Measurements from ENCODE around the gene NFKB2. TPM values are rescaled to one million over a fixed set of nuclear protein-coding genes. Genes with fewer than 3 reads are reported as not detected.

NFKB2 gene
- total and polyA plus RNA-seq, 4 experiments from 2014 or later, result 6.6 to 147 (median 85.7) TPM

GRCh38 chr10:102414749-102415148, 19.2 kb downstream of the NFKB2 start:
- no peak overlapping the region for H3K4me3 Mint-ChIP-seq
- CTCF ChIA-PET (ENCODE audit: partially characterized antibody), result interaction anchor here (1.4 kb wide), 2 partner anchors 14 to 16 kb away, joined by 4 to 5 read pairs; no protein-coding TSS in a partner anchor
- H3K9me3 ChIP-seq (ENCODE audit: control insufficient read depth in 1 of 2, low read length in 2 of 2), result no peaks in the 10 kb centered on the region
- POLR2A ChIA-PET (ENCODE audit: partially characterized antibody), result interaction anchor here (1.0 to 1.4 kb wide), 3 partner anchors 10 to 20 kb away, joined by 3 read pairs; partner anchors contain the start of gene CUEDC2
- H3K4me1 ChIP-seq (ENCODE audit: insufficient read depth, low read length), result peaks cover 27% of the 10 kb centered on the region
- H3K27me3 ChIP-seq (ENCODE audit: insufficient read depth, low read length), result peaks cover 19% of the 10 kb centered on the region
- H3K36me3 Mint-ChIP-seq, result peaks cover 0 to under 1% of the 10 kb centered on the region in 2 donors
- H3K27ac Mint-ChIP-seq, result peak overlapping the region in 2 of 7 donors; percentile 19 to 20
- H3K36me3 ChIP-seq (ENCODE audit: insufficient read depth, low read length), result no peaks in the 10 kb centered on the region
- H3K27ac ChIP-seq (ENCODE audit: low read depth, low read length), result no peak overlapping the region
- DNase-seq, result peak in 1 of 5 donors; percentile 36
- H3K9me3 Mint-ChIP-seq, result peaks cover 0 to 3% (median 0%) of the 10 kb centered on the region in 8 donors
- no peak overlapping the region for H3K4me3 ChIP-seq (ENCODE audit: low read length in 2 of 2)
- H3K4me1 Mint-ChIP-seq, result peaks cover 10 to 41% (median 21%) of the 10 kb centered on the region in 4 donors
- peaks cover 24 to 46% of the 10 kb centered on the region in 2 donors for H3K27me3 Mint-ChIP-seq
- intact Hi-C loops (cut with micrococcal nuclease), result no loop called here

GRCh38 chr10:102416283-102416682, 20.8 kb downstream of the NFKB2 start:
- CTCF ChIA-PET (ENCODE audit: partially characterized antibody), result interaction anchor here (0.8 to 1.4 kb wide), 2 partner anchors 16 to 17 kb away, joined by 4 read pairs; no protein-coding TSS in a partner anchor
- no peaks in the 10 kb centered on the region for H3K36me3 ChIP-seq (ENCODE audit: insufficient read depth, low read length)
- Mint-ChIP-seq H3K9me3 (peaks cover 0 to 6% (median 0%) of the 10 kb centered on the region in 8 donors), H3K27me3 (peaks cover 16 to 36% of the 10 kb centered on the region in 2 donors), H3K4me3 (no peak overlapping the region), H3K27ac (peak overlapping the region in 1 of 7 donors; percentile 61), H3K4me1 (peaks cover 12 to 45% (median 23%) of the 10 kb centered on the region in 4 donors), H3K36me3 (peaks cover 0 to 8% of the 10 kb centered on the region in 2 donors)
- no peaks in the 10 kb centered on the region for H3K9me3 ChIP-seq (ENCODE audit: control insufficient read depth in 1 of 2, low read length in 2 of 2)
- H3K4me3 ChIP-seq (ENCODE audit: low read length in 2 of 2), result no peak overlapping the region
- POLR2A ChIA-PET (ENCODE audit: partially characterized antibody), result interaction anchor here (1.4 kb wide), 1 partner anchor 16 kb away, joined by 3 read pairs; the partner anchor contains the start of gene CUEDC2
- H3K27ac ChIP-seq (ENCODE audit: low read depth, low read length), result no peak overlapping the region
- H3K4me1 ChIP-seq (ENCODE audit: insufficient read depth, low read length), result peaks cover 25% of the 10 kb centered on the region
- H3K27me3 ChIP-seq (ENCODE audit: insufficient read depth, low read length), result peaks cover 13% of the 10 kb centered on the region
- DNase-seq, result peak in 1 of 5 donors; percentile 38
- intact Hi-C loops (cut with micrococcal nuclease), result no loop called here

GRCh38 chr10:102416695-102417094, 21.2 kb downstream of the NFKB2 start:
- intact Hi-C loops (cut with micrococcal nuclease), result no loop called here
- H3K9me3 Mint-ChIP-seq, result peaks cover 0 to 6% (median 0%) of the 10 kb centered on the region in 8 donors
- H3K4me1 ChIP-seq (ENCODE audit: insufficient read depth, low read length), result peaks cover 25% of the 10 kb centered on the region
- POLR2A ChIA-PET (ENCODE audit: partially characterized antibody), result no interaction called here
- CTCF ChIA-PET (ENCODE audit: partially characterized antibody), result interaction anchor here (0.8 kb wide), 1 partner anchor 16 kb away, joined by 4 read pairs; no protein-coding TSS in a partner anchor
- H3K4me3 ChIP-seq (ENCODE audit: low read length in 2 of 2), result no peak overlapping the region
- DNase-seq, result peak in 1 of 5 donors; percentile 32
- peaks cover 14 to 32% of the 10 kb centered on the region in 2 donors for H3K27me3 Mint-ChIP-seq
- H3K4me1 Mint-ChIP-seq, result peaks cover 12 to 41% (median 21%) of the 10 kb centered on the region in 4 donors
- no peak overlapping the region for H3K27ac Mint-ChIP-seq
- H3K4me3 Mint-ChIP-seq, result no peak overlapping the region
- no peak overlapping the region for H3K27ac ChIP-seq (ENCODE audit: low read depth, low read length)
- no peaks in the 10 kb centered on the region for H3K9me3 ChIP-seq (ENCODE audit: control insufficient read depth in 1 of 2, low read length in 2 of 2)
- peaks cover 13% of the 10 kb centered on the region for H3K27me3 ChIP-seq (ENCODE audit: insufficient read depth, low read length)
- no peaks in the 10 kb centered on the region for H3K36me3 ChIP-seq (ENCODE audit: insufficient read depth, low read length)
- H3K36me3 Mint-ChIP-seq, result peaks cover 0 to 8% of the 10 kb centered on the region in 2 donors

GRCh38 chr10:102418622-102419268, 23.2 kb downstream of the NFKB2 start, which contains the start of gene PSD:
Gene PSD, minus strand, starts transcription at chr10:102418785. Its CDS starts 1,747 bp downstream, at chr10:102417038.
- H3K27ac ChIP-seq (ENCODE audit: low read depth, low read length), result no peak within 1 kb of the TSS
- H3K4me1 ChIP-seq (ENCODE audit: insufficient read depth, low read length), result peaks cover 37% of the 10 kb centered on the region
- peaks cover 13% of the 10 kb centered on the region for H3K27me3 ChIP-seq (ENCODE audit: insufficient read depth, low read length)
- peak within 1 kb of the TSS; percentile 61 to 90 for H3K4me3 ChIP-seq (ENCODE audit: low read length in 2 of 2)
- H3K4me3 Mint-ChIP-seq, result peak within 1 kb of the TSS; percentile 90 to 99 (median 96)
- peaks cover 13 to 29% of the 10 kb centered on the region in 2 donors for H3K27me3 Mint-ChIP-seq
- DNase-seq, result peak in 1 of 5 donors; percentile 24
- intact Hi-C loops (cut with micrococcal nuclease), result no loop called here
- H3K9me3 Mint-ChIP-seq, result peaks cover 0 to 5% (median 0%) of the 10 kb centered on the region in 8 donors
- peaks cover 6% of the 10 kb centered on the region for H3K36me3 ChIP-seq (ENCODE audit: insufficient read depth, low read length)
- POLR2A ChIA-PET (ENCODE audit: partially characterized antibody), result no interaction called here
- CTCF ChIA-PET (ENCODE audit: partially characterized antibody), result no interaction called here
- H3K4me1 Mint-ChIP-seq, result peaks cover 14 to 48% (median 33%) of the 10 kb centered on the region in 4 donors
- peaks cover 0 to 8% of the 10 kb centered on the region in 2 donors for H3K36me3 Mint-ChIP-seq
- peak within 1 kb of the TSS in 3 of 7 donors; percentile 71 to 96 (median 85) for H3K27ac Mint-ChIP-seq
- H3K9me3 ChIP-seq (ENCODE audit: control insufficient read depth in 1 of 2, low read length in 2 of 2), result no peaks in the 10 kb centered on the region

- peak; percentile 53 to 75 (median 70) for DNase-seq
- ChIA-PET POLR2A (ENCODE audit: partially characterized antibody) (interaction anchor here (1.0 to 8.2 kb wide), 14 partner anchors 9 to 281 kb away, joined by 3 to 198 read pairs (median 20); partner anchors contain the start of genes ACTR1A, C10orf95, CUEDC2 and GBF1), CTCF (ENCODE audit: partially characterized antibody) (interaction anchor here (1.1 to 5.6 kb wide), 7 partner anchors 15 to 188 kb away, joined by 3 to 42 read pairs (median 9); partner anchors contain the start of genes ACTR1A and CUEDC2)
- peaks cover 37% of the 10 kb centered on the region for H3K4me1 ChIP-seq (ENCODE audit: insufficient read depth, low read length)
- Mint-ChIP-seq H3K4me3 (peak overlapping the region; percentile 90 to 99 (median 96)), H3K4me1 (peaks cover 14 to 53% (median 33%) of the 10 kb centered on the region in 4 donors), H3K9me3 (peaks cover 0 to 5% (median 0%) of the 10 kb centered on the region in 8 donors), H3K27me3 (peaks cover 13 to 23% of the 10 kb centered on the region in 2 donors), H3K27ac (peak overlapping the region in 4 of 7 donors; percentile 65 to 98 (median 96)), H3K36me3 (peaks cover 0 to 8% of the 10 kb centered on the region in 2 donors)
- intact Hi-C loops (cut with micrococcal nuclease), result loop anchor here (1.0 kb wide), 1 partner anchor 83 kb away; the partner anchor contains the start of gene ACTR1A
- H3K36me3 ChIP-seq (ENCODE audit: insufficient read depth, low read length), result peaks cover 10% of the 10 kb centered on the region
- no peaks in the 10 kb centered on the region for H3K9me3 ChIP-seq (ENCODE audit: control insufficient read depth in 1 of 2, low read length in 2 of 2)
- H3K27me3 ChIP-seq (ENCODE audit: insufficient read depth, low read length), result peaks cover 13% of the 10 kb centered on the region
- no peak overlapping the region for H3K27ac ChIP-seq (ENCODE audit: low read depth, low read length)
- H3K4me3 ChIP-seq (ENCODE audit: low read length in 2 of 2), result peak overlapping the region; percentile 61 to 90
Observed at GRCh38 chr10:102419269-102420180, 24.0 kb downstream of the NFKB2 start.

GRCh38 chr10:102420181-102420713, 24.7 kb downstream of the NFKB2 start:
- intact Hi-C loops (cut with micrococcal nuclease), result loop anchor here (1.0 kb wide), 1 partner anchor 82 kb away; the partner anchor contains the start of gene ACTR1A
- peak overlapping the region; percentile 90 to 99 (median 96) for H3K4me3 Mint-ChIP-seq

More at GRCh38 chr10:102420181-102420713, 24.7 kb downstream of the NFKB2 start:
- peak overlapping the region; percentile 61 to 90 for H3K4me3 ChIP-seq (ENCODE audit: low read length in 2 of 2)
- H3K27ac ChIP-seq (ENCODE audit: low read depth, low read length), result peak overlapping the region; percentile 64
- Mint-ChIP-seq H3K27ac (peak overlapping the region; percentile 92 to 98 (median 96)), H3K36me3 (peaks cover 0 to 8% of the 10 kb centered on the region in 2 donors), H3K4me1 (peaks cover 14 to 53% (median 33%) of the 10 kb centered on the region in 4 donors), H3K27me3 (peaks cover 13 to 22% of the 10 kb centered on the region in 2 donors), H3K9me3 (peaks cover 0 to 5% (median 0%) of the 10 kb centered on the region in 8 donors)
- CTCF ChIA-PET (ENCODE audit: partially characterized antibody), result interaction anchor here (1.1 to 5.6 kb wide), 9 partner anchors 10 to 188 kb away, joined by 3 to 42 read pairs (median 9); partner anchors contain the start of genes ACTR1A and CUEDC2
- POLR2A ChIA-PET (ENCODE audit: partially characterized antibody), result interaction anchor here (0.7 to 8.2 kb wide), 19 partner anchors 9 to 282 kb away, joined by 3 to 198 read pairs (median 9); partner anchors contain the start of genes ACTR1A, C10orf95, CUEDC2 and GBF1
- peaks cover 10% of the 10 kb centered on the region for H3K36me3 ChIP-seq (ENCODE audit: insufficient read depth, low read length)
- DNase-seq, result no peak
- H3K4me1 ChIP-seq (ENCODE audit: insufficient read depth, low read length), result peaks cover 37% of the 10 kb centered on the region
- no peaks in the 10 kb centered on the region for H3K9me3 ChIP-seq (ENCODE audit: control insufficient read depth in 1 of 2, low read length in 2 of 2)
- H3K27me3 ChIP-seq (ENCODE audit: insufficient read depth, low read length), result peaks cover 13% of the 10 kb centered on the region
